ENCODE measurements around the gene TNFSF13.

- no peak for TF ChIP-seq CTCF (IDR thresholded peaks at IDR 0.05; ENCODE audit: poor library complexity, severe bottlenecking)
- no peak for TF ChIP-seq POLR2AphosphoS5 (IDR thresholded peaks at IDR 0.05)
- TF ChIP-seq EZH2 (IDR thresholded peaks at IDR 0.05; ENCODE audit: borderline replicate concordance, insufficient read depth, low read length, poor library complexity, severe bottlenecking) = no peak
- no peak for TF ChIP-seq RAD21 (conservative IDR thresholded peaks at IDR 0.05)
These were observed 29.7 kb upstream of the TNFSF13 start for GRCh38 chr17:7528842-7529241.
